ENCODE results near the gene DOK6.
"Not testable (repeated sequence)": the region's sequence is repeated elsewhere in the genome, so short reads cannot be mapped to it uniquely, and the experiment has no call there.

Gene DOK6

GRCh38 chr18:69400253-69400975 lies at the start of gene DOK6:
DOK6 (plus strand) TSS chr18:69400888.
- no peaks in the 10 kb centered on the region for H3K4me1 Mint-ChIP-seq (ENCODE audit: low read depth)
- H3K27me3 Mint-ChIP-seq, result peaks cover 48% of the 10 kb centered on the region
- no peak within 1 kb of the TSS for H3K27ac Mint-ChIP-seq
- intact Hi-C loops (cut with micrococcal nuclease), result no loop called here
- H3K4me3 Mint-ChIP-seq, result no peak within 1 kb of the TSS
- no peaks in the 10 kb centered on the region for H3K36me3 Mint-ChIP-seq (ENCODE audit: low read depth)
- H3K9me3 Mint-ChIP-seq, result no peaks in the 10 kb centered on the region

- Mint-ChIP-seq H3K4me1 (ENCODE audit: low read depth) (no peaks in the 10 kb centered on the region), H3K36me3 (ENCODE audit: low read depth) (no peaks in the 10 kb centered on the region), H3K27ac (no peak overlapping the region), H3K4me3 (no peak overlapping the region), H3K27me3 (no peaks in the 10 kb centered on the region), H3K9me3 (peaks cover 2% of the 10 kb centered on the region)
- intact Hi-C loops (cut with micrococcal nuclease), result no loop called here
These were observed 47.7 kb upstream of the DOK6 start for GRCh38 chr18:69353023-69353422.

GRCh38 chr18:69357590-69357989 lies 43.1 kb upstream of the DOK6 start:
- H3K27me3 Mint-ChIP-seq, result no peaks in the 10 kb centered on the region
- no peak overlapping the region for H3K4me3 Mint-ChIP-seq
- intact Hi-C loops (cut with micrococcal nuclease), result no loop called here
- H3K27ac Mint-ChIP-seq, result no peak overlapping the region
- no peaks in the 10 kb centered on the region for H3K4me1 Mint-ChIP-seq (ENCODE audit: low read depth)
- peaks cover 34% of the 10 kb centered on the region for H3K9me3 Mint-ChIP-seq
- H3K36me3 Mint-ChIP-seq (ENCODE audit: low read depth), result no peaks in the 10 kb centered on the region

GRCh38 chr18:69358212-69358895 lies 42.3 kb upstream of the DOK6 start:
- no peaks in the 10 kb centered on the region for H3K27me3 Mint-ChIP-seq
- intact Hi-C loops (cut with micrococcal nuclease), result no loop called here
- H3K9me3 Mint-ChIP-seq, result peaks cover 34% of the 10 kb centered on the region
- no peak overlapping the region for H3K4me3 Mint-ChIP-seq
- no peaks in the 10 kb centered on the region for H3K36me3 Mint-ChIP-seq (ENCODE audit: low read depth)
- no peak overlapping the region for H3K27ac Mint-ChIP-seq
- H3K4me1 Mint-ChIP-seq (ENCODE audit: low read depth), result no peaks in the 10 kb centered on the region

- H3K36me3 Mint-ChIP-seq (ENCODE audit: low read depth); H3K4me1 Mint-ChIP-seq (ENCODE audit: low read depth); H3K27ac Mint-ChIP-seq; H3K27me3 Mint-ChIP-seq; intact Hi-C loops (cut with micrococcal nuclease); H3K4me3 Mint-ChIP-seq: not testable (repeated sequence)
- peaks cover 34% of the 10 kb centered on the region for H3K9me3 Mint-ChIP-seq
These were observed 40.9 kb upstream of the DOK6 start for GRCh38 chr18:69359768-69360167.

GRCh38 chr18:69364930-69365329 lies 35.8 kb upstream of the DOK6 start:
- intact Hi-C loops (cut with micrococcal nuclease), result no loop called here
- Mint-ChIP-seq H3K36me3 (ENCODE audit: low read depth) (no peaks in the 10 kb centered on the region), H3K4me1 (ENCODE audit: low read depth) (no peaks in the 10 kb centered on the region), H3K27ac (no peak overlapping the region), H3K27me3 (no peaks in the 10 kb centered on the region), H3K9me3 (peaks cover 18% of the 10 kb centered on the region), H3K4me3 (no peak overlapping the region)

- Mint-ChIP-seq H3K36me3 (ENCODE audit: low read depth) (no peaks in the 10 kb centered on the region), H3K27ac (no peak overlapping the region), H3K27me3 (no peaks in the 10 kb centered on the region), H3K4me1 (ENCODE audit: low read depth) (no peaks in the 10 kb centered on the region), H3K9me3 (peaks cover 10% of the 10 kb centered on the region), H3K4me3 (no peak overlapping the region)
- intact Hi-C loops (cut with micrococcal nuclease), result no loop called here
These were observed 35.0 kb upstream of the DOK6 start for GRCh38 chr18:69365658-69366057.

- Mint-ChIP-seq H3K36me3 (ENCODE audit: low read depth) (no peaks in the 10 kb centered on the region), H3K4me1 (ENCODE audit: low read depth) (no peaks in the 10 kb centered on the region), H3K27me3 (no peaks in the 10 kb centered on the region), H3K4me3 (no peak overlapping the region), H3K9me3 (peaks cover under 1% of the 10 kb centered on the region), H3K27ac (no peak overlapping the region)
- intact Hi-C loops (cut with micrococcal nuclease), result no loop called here
These were observed 33.6 kb upstream of the DOK6 start for GRCh38 chr18:69367104-69367503.

- intact Hi-C loops (cut with micrococcal nuclease), result no loop called here
- no peaks in the 10 kb centered on the region for H3K36me3 Mint-ChIP-seq (ENCODE audit: low read depth)
These were observed 29.0 kb upstream of the DOK6 start for GRCh38 chr18:69371729-69372128.

GRCh38 chr18:69380324-69380723 lies 20.4 kb upstream of the DOK6 start:
- H3K36me3 Mint-ChIP-seq (ENCODE audit: low read depth), result no peaks in the 10 kb centered on the region
- intact Hi-C loops (cut with micrococcal nuclease), result no loop called here
- no peaks in the 10 kb centered on the region for H3K4me1 Mint-ChIP-seq (ENCODE audit: low read depth)
- no peak overlapping the region for H3K4me3 Mint-ChIP-seq
- H3K27me3 Mint-ChIP-seq, result no peaks in the 10 kb centered on the region
- no peak overlapping the region for H3K27ac Mint-ChIP-seq
- H3K9me3 Mint-ChIP-seq, result peaks cover 4% of the 10 kb centered on the region

More at GRCh38 chr18:69371729-69372128, 29.0 kb upstream of the DOK6 start:
- H3K4me3 Mint-ChIP-seq, result no peak overlapping the region
- H3K9me3 Mint-ChIP-seq, result peaks cover 7% of the 10 kb centered on the region
- no peaks in the 10 kb centered on the region for H3K27me3 Mint-ChIP-seq
- no peaks in the 10 kb centered on the region for H3K4me1 Mint-ChIP-seq (ENCODE audit: low read depth)
- H3K27ac Mint-ChIP-seq, result no peak overlapping the region

- Mint-ChIP-seq H3K27ac (no peak overlapping the region), H3K27me3 (no peaks in the 10 kb centered on the region), H3K9me3 (no peaks in the 10 kb centered on the region), H3K4me1 (ENCODE audit: low read depth) (no peaks in the 10 kb centered on the region), H3K36me3 (ENCODE audit: low read depth) (no peaks in the 10 kb centered on the region), H3K4me3 (no peak overlapping the region)
- intact Hi-C loops (cut with micrococcal nuclease), result no loop called here
These were observed 17.5 kb upstream of the DOK6 start for GRCh38 chr18:69383186-69383585.

- H3K27me3 Mint-ChIP-seq, result no peaks in the 10 kb centered on the region
- H3K36me3 Mint-ChIP-seq (ENCODE audit: low read depth), result no peaks in the 10 kb centered on the region
- H3K9me3 Mint-ChIP-seq, result no peaks in the 10 kb centered on the region
- no peak overlapping the region for H3K4me3 Mint-ChIP-seq
- H3K27ac Mint-ChIP-seq, result no peak overlapping the region
- intact Hi-C loops (cut with micrococcal nuclease), result no loop called here
- no peaks in the 10 kb centered on the region for H3K4me1 Mint-ChIP-seq (ENCODE audit: low read depth)
These were observed 13.5 kb upstream of the DOK6 start for GRCh38 chr18:69387186-69387585.

GRCh38 chr18:69388222-69388621 lies 12.5 kb upstream of the DOK6 start:
- no peak overlapping the region for H3K27ac Mint-ChIP-seq
- intact Hi-C loops (cut with micrococcal nuclease), result no loop called here
- no peaks in the 10 kb centered on the region for H3K4me1 Mint-ChIP-seq (ENCODE audit: low read depth)
- no peaks in the 10 kb centered on the region for H3K9me3 Mint-ChIP-seq
- no peak overlapping the region for H3K4me3 Mint-ChIP-seq
- H3K27me3 Mint-ChIP-seq, result no peaks in the 10 kb centered on the region
- no peaks in the 10 kb centered on the region for H3K36me3 Mint-ChIP-seq (ENCODE audit: low read depth)

- H3K27me3 Mint-ChIP-seq, result peaks cover 37% of the 10 kb centered on the region
- no peak overlapping the region for H3K4me3 Mint-ChIP-seq
- H3K9me3 Mint-ChIP-seq, result no peaks in the 10 kb centered on the region
- no peak overlapping the region for H3K27ac Mint-ChIP-seq
- H3K36me3 Mint-ChIP-seq (ENCODE audit: low read depth), result no peaks in the 10 kb centered on the region
- no peaks in the 10 kb centered on the region for H3K4me1 Mint-ChIP-seq (ENCODE audit: low read depth)
- intact Hi-C loops (cut with micrococcal nuclease), result no loop called here
These were observed 3.6 kb upstream of the DOK6 start for GRCh38 chr18:69397096-69397495.

- Mint-ChIP-seq H3K4me1 (ENCODE audit: low read depth) (no peaks in the 10 kb centered on the region), H3K27me3 (peaks cover 48% of the 10 kb centered on the region), H3K27ac (no peak overlapping the region), H3K4me3 (no peak overlapping the region), H3K9me3 (no peaks in the 10 kb centered on the region), H3K36me3 (ENCODE audit: low read depth) (no peaks in the 10 kb centered on the region)
- intact Hi-C loops (cut with micrococcal nuclease), result no loop called here
These were observed 1.4 kb upstream of the DOK6 start for GRCh38 chr18:69399253-69399652.
